NCI-H460 (cell line): ENCODE results near the gene KIF6. TPM values are rescaled to one million over a fixed set of nuclear protein-coding genes. Genes with fewer than 3 reads are reported as not detected.

Experiments used
- DNase-seq: peaks from one replicate; pipeline ENCODE4 v3.0.0-alpha.2; 2016; ENCODE audit warnings: low read depth; ENCODE audit errors: extremely low read depth
- total RNA-seq: library from RNA; depleted of rRNA; stranded (reverse); fragments of >200 nt; shearing (Covaris generic); gene quantifications from 2 replicates; pipeline ENCODE4 v1.2.3, GENCODE V29; 2014

KIF6 gene
- total RNA-seq, 1 experiment from 2014 or later: not detected

DNA sequence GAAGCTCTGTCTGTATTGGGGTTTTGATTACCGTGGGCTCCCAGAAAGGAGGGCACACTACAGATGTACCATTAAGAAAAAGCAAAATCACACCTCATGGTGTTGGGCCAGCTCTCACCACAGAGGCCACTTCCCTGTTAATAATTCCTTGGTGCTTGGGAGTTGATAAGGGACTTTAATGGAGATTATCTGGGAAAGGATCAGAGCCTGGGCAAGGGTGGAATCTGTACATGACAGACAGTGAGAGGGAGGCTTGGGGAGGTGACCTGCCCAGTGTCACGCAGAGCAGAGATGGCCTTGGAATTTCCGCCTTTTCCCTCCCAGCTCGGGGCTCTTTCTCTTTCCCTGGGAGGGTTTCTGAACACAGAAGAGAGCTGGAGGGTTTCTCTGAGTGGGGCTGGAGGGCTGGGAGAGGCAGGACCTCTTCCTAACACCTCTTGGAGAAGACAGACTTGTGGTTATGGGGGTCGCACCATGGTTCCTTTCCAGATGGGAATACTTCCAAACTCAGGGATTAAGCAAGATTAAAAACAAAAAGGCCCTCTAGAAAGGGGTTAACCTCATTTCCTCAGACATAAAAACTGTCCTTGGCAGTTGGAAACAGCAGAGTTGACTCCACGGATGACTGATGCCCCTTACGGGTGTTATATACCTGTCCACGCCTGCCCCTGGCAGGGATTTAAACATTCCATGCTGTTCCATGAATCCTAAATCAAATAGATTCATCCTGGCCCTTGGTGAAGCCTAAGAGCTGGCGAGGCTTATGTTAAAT is 385.9 kb downstream of the KIF6 start:
- DNase-seq: no peak

DNA sequence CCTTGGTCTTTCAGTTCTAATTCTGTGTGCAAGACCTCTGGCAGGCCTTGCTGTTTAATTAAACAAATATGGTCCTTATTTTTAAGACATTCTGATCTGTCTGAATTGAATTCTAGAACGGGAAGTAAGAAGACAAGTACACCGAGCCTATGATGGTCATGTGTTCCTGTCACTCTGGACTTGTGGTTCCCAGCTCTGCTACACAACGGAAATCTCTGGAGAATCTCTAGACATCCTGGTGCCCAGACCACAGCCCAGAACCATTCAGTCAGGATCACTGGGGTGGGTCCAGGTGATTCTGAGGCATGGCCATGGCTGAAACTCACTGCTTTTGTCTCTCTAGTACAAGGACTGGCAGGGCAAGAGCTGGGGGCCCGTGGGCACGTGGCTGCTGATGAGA is 386.8 kb downstream of the KIF6 start:
- DNase-seq: no peak

DNA sequence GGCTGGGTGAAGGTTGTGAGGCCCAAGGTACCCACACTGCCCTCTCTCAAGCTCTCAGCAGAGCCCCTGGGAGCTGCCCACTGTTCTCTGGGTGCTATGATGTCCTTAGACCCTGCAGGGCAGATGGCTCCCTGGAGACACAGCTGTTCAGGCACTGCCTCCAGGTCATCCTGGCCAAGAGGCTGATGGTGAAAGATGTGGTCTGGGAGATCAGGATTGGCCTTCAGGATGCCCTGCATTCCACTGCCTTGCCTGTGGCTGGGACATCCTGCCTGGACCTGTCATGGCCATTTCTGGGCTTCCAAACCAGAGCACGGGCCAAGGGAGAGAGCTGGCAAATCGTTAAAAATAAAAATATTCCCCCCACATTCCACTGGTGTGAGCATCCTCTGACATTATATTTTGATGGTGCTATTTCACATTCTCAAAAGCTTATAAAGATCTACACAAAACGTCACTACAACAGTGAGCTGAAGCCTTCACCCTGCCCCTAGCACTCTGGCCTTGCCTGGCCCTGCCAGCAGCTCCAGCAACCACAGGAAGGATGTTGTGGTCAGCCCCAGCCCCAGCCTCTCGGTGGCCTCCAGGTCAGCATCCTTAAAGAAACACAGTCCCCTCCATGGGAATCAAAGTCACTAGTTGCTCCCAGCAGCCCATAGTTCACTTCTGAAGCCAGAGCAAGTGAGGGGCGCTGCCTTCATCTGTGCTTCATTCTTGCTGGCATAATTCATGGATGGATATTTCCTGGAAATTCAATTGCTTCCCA is 389.2 kb downstream of the KIF6 start:
- no peak for DNase-seq

DNA sequence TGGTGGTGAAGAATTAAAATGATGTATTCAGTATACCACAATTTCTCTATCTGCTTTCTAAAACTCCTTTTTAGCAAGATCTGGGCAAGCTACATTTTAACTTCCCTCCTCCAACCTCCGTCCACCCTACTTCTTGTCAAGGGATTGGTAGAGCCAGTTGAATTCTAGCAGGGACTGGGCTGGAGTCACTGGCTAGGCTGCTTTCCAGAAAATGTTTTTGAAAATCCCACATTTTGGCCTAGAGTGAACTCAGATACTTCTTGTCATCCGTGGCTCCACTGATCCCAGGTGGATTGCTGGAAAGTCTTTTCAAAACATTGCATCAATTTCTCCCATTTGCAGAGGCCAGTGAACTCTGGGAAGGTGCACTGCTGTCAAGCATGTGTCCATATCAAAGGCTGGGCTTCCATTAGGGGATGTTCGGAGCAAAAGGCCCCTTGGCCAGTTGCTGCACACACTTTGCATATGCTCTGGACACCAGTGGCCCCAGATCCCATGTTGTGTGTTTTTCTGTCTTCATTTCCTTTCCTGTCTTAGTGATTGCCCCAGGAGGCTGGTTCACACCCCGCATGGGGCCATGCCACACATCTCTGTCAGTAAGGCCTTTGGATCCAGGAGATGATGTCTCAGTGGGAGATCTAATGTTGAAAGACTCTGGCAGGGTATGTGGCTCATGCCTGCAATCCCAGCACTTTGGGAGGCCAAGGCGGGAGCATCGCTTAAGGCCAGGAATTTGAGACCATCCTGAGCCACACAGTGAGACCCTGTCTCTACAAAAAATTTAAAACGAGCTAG is 391.4 kb downstream of the KIF6 start:
- no peak for DNase-seq

DNA sequence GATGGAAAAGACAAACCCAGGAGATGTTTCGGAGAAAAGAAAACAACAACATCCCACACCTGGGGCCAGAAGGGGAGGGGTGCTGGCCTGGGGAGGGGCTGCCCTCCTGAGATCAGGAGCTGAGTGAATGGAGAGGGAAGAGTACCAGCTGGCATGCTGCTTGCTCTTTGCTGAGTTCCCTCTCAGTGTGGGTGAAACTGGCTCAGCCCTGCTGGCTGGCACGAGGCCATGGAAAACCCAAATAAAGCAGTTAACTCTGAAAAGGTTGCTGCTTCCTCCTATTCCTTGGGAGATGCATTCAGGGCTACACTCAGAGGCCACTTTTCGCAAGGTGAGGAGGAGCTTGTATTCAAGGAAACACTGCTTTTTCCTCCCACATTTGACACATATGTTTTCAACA is 394.7 kb downstream of the KIF6 start:
- DNase-seq: no peak

DNA sequence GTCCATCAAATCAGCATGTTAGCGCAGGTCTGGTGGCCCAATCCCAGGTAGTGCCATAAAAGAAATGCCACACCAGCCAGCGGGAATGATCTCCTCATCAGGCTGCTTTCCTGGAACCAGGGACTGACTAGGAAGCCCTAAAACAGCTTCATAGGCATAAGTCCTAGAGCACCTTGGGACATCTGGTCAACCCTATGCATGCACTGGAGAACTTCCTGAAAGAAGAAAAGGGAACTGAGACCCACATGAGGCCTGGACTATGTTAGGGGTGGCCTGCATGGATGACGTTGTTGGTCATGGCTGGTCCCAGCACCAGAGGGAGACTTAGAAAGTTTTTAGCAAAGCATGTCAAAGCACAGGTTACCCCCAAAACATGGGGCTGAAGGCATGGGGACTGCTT is 395.2 kb downstream of the KIF6 start:
- no peak for DNase-seq

DNA sequence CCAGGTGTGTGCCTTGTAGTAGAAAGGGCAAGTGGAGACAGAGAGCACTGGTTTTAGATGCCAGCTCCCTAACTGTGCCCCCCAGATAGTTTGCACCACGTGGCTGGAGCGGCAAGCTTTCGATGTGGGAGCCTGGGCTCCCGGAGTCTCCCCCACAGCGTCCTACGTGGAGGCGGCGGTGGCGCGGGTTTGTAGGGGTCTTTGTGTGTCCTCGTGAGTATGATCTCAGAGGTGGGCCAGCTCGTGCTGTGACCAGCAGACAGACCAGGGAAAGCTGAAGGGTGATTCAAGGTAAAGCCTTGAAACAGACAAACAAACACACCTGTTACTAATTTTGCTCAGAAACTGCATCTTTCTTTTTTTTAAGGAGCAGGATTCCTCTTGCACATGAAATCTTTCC is 397.1 kb downstream of the KIF6 start:
- no peak for DNase-seq

DNA sequence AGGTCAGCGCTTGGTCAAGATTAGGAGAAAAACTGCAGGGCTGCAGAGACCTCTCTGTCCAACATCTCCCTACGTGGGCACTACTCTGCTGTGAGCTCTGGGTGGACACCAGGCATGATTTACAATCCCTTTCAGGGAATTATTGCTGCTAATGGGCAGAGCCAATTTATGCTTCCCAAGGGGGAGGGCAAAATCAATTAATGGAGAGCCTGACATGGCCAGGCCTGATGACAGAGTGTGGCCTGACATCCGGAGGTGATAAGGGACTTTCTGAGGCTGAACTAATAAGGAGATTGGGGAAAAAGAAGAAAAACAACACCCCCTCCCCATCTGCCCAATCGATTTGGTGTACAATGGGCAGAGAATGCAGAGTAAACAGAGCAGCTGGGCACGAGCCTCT is 397.7 kb downstream of the KIF6 start:
- no peak for DNase-seq

DNA sequence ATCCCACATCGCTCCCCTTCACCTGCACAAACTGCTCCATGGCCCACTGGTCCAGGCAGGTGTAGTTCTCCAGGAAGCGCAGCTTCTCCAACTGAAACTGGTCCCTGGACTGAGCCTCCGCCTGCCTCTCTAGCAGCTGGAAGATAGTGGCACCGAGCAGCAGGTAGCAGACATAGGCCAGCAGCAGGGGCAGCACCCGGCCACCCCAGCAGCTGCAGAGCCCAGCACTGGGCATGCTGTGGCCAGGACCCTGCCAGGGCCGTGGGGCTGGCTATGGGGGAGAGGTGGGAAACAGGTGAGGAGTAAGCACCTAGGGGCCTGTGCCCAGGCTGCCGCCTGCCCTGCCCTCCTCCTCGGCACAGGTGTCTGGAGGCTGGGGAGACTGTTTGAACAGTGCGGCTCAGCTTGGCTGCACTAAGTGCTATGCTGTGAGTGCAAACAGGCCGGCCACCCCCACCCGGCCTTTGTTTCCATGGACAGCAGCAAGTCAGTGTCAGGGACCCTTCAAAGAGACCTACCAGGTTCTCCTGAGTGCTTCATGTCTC is 402.8 kb downstream of the KIF6 start, which contains the start of gene KCNK16:
KCNK16 (minus strand) TSS at position 397 of the 545 bp plus-strand sequence; CDS start at position 235, 162 bp downstream.
- DNase-seq: no peak

DNA sequence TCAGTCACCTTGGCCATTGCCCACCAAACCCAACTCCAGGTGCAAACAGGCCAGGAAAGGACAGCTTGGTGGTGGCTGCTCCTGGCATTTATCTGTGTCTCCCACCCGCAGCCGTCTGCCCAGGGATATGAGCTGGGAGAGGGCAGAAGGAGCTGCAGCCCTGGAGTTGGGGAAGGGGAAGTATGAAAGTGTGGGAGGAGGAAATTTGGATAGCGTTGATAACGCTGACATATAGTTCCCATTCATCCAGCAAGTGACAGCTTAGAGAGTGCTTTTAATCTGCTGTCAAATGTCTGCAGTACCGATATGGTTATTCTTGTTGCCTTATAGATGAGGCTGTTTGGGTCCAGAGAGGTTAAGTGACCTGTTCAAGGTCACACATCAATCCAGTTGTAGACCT is 403.4 kb downstream of the KIF6 start:
- no peak for DNase-seq

DNA sequence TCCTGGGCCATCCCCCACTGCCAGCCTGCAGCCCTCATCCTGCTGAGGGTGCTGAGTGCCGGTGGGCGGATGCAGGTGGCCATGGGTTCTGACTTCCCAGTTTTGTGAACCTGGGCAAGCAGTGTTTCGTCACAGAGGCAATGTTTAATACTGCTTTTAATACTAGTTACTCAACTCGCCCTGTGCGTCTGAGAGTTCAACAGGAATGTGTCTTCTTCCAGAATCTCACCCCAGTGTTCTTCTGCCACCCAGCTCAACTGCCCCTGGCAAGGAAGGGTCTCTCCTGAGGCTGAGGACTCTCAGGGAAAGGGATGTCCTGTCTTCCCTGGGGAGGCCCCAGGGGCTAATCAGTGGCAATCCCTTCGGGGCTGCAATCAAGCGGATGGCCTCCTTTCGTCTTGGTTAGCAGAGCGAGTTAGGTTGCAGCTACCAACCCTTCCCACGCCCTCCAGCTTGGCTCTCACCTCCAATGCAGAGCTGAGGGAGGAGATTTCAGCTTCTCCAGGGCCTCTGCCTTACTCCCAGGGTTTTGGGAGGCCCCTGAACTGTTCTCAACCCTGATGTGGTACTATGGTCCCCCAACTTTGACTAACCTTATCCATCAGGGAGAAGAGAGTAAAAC is 404.7 kb downstream of the KIF6 start:
- no peak for DNase-seq

DNA sequence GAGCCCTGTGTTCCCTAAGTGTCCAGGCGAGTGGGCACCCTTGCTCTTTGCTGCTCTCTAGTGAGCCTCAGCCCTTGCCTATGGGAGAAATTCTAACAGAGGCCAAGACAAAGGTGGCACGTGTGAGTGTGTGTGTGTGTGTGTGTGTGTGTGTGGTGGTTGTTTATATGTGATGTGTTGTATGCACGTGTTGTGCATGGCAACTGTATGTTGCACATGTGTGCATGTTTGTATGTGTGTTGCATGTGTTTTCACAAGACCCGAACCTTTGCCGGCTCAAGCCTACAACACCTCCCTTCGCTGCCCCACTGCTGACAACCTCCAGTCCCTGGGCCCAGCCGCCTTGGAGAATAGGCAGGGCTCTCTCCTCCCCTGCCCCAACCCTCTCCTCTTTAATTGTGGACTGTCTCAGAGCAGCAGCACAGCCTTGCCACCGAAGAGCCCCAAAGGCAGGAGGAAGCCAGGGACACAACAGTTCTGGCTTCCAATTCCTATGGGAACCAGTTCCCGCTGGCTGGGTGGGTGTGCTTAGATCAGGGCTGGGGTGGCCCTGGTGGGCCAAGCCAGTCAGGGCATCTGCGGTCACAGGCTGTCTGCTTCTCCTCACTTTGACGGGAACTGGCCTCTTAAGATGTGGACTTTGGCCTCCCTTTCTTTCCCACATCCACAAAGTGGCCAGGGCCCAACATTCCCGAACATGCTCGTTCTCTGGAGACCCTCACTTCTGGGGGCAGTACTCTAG is 405.4 kb downstream of the KIF6 start:
- DNase-seq: no peak

DNA sequence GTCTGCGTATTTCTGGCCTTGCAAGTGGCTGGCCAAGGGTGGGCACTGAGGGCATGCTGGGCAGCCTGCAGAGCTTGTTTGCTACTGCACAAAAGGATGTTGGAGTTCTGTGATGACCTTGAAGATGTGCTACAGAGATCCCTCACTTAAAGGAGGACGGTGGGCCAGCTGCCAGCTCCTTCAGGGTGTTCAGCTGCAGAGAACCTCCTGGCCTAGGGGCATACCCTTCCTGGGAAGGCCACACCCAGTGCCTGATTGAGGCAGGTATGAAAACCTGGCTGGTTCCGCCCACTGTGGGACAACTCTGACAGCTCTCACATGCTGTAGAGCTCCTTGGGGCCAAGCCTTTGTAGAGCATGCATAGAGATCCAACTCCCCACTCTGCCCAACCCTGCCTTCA is 408.0 kb downstream of the KIF6 start:
- no peak for DNase-seq

DNA sequence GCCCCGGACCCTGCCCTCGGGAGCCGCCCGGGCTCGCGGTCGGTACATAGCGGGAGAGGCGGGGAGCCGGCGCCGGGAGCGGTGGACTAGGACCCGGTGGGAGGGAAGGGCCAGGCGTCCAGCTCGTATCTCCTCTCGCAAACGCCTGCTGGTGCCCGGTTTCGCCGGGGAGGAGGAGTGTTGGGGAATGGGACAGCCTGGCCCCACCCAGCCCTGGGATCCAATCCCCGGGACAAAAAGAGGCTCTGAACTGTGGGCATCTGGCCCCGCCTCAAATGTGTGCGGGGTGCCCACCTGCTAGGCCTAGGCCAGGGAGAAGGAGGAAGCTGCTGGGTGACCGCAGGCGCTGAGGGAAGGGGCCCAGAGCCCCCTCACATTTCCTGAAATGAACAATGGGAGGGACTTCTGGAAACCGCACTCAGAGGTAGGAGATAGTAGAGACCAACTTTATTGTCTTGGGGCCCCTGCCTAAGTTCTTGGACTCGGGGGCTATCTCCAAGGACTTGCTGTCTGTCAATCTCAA is 410.9 kb downstream of the KIF6 start, which contains the start of gene KCNK17:
KCNK17 (minus strand) TSS at position 147 of the 523 bp plus-strand sequence; CDS start at position 48, 99 bp downstream.
- DNase-seq: no peak

DNA sequence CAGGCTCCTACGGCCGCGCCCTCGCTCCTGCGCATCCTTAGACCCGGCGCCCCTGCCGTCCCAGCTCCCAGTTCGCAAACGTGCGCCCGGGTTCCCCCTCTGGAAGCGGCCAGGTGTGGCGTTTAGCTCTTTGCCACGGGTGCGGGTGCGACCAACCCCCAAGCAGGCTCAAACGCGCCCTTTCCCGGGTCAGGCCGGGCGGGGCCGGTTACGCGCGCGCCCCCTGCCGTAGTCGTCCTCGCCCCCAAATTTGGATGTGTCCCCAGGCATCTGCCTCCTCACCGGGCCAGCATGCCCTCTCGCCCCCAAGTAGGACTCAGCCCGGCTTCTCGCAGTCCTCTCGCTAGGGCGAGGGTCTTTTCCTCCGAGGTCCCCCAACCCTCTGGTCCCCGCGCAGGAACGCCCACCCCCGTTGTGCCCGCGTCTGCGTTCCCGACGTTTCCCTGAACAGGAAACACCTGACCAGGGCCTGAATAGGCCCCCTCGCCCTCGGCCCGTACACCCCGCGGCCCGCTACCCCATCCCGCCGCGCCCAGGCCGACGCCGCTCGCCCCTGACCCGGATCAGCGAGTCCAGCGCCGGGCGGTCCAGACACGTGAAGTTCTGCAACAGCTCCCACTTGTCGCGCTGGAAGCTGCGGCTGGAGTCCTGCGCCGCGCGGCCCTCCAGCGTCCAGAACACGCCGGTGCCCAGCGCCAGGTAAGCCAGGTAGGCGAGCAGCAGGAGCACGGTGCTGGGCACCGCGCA is 411.5 kb downstream of the KIF6 start:
- DNase-seq: no peak

DNA sequence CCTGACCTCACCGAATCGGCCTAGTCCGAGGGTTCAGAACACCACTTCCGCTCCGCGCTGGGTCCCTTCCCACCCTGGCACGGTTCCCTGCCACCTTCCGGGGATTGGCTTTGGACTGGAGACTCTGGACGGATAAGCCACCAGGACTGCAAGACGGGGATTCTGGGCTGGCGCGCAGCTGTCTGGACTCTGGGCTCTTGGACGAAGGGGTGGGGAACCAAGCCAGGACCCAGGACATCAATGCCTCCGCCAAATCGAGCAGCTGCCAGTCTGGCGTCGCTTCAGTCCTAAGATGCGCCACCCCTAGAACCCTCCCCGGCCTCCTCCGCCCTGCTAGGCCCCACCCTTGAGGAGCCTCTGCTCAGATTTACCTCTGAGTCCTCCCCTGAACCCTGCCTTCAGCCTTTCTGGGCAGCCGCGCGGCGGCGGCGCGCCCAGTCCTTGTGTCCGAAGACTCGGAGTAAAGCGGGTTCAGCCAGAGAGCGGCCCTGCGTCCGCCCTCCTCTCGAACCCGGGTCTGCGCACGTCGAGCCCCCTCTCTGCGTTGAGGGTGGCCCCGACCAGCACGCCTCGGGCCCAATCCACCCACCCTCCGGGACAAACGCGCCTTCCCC is 412.2 kb downstream of the KIF6 start:
- no peak for DNase-seq

DNA sequence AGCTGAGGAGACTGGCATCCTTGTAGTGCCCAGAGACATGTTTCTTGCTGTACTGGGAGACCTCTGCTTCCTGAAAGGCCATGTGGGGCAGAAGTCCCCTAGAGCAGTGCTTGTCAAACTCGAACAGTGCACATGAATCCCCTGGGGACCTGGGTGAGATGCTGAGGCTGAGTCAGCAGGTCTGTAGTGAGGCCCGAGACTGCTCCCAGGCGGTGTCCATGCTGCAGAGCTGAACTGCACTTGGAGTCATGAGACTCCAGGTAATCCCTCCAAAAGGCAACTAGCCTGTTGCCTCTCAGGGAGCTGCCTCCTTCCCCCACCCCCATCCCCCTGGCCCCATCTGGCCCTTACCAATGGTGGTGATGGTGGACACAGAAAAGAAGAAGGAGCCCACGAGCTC is 414.7 kb downstream of the KIF6 start:
- DNase-seq: no peak

DNA sequence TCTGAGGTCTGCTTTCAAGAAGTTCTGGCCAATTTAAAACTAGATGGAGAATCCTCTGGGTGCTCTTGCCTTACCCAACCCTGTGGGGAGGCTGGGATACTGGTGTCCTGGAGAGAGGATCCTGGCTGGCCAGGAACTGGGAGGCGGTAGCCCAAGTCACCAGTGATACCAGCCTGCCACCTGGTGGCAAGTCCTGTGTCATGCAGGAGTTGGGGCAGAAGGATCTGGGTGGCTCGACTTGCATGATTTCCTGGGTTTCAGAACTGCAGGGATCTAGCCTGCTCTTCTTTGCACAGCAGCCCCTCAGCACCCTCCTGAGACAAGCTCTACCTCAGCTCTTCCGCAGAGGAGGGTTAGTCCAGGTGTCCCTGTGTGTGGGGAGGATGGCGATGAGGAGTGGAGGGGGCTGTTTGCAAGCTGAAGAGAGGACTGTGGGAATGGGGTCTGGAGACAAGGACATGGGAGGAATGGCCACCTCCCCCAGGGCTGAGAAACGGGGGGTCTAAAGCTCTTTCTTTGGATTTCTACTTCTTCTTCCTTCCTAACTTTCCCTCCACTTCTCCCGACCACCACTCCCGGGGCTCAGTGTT is 415.2 kb downstream of the KIF6 start:
- peak; percentile 44 for DNase-seq
